Measurements from ENCODE around the gene DMRTB1.

DMRTB1 gene

GRCh38 chr1:53438427-53439336 is 20.5 kb upstream of the DMRTB1 start:
- no peak for FAIRE-seq

GRCh38 chr1:53439337-53440207 is 19.6 kb upstream of the DMRTB1 start:
- no peak for FAIRE-seq

- no peak for FAIRE-seq
These were observed 18.6 kb upstream of the DMRTB1 start for GRCh38 chr1:53440633-53441032.

- FAIRE-seq, result no peak
These were observed 16.9 kb upstream of the DMRTB1 start for GRCh38 chr1:53442299-53442698.

- no peak for FAIRE-seq
These were observed 13.1 kb upstream of the DMRTB1 start for GRCh38 chr1:53446051-53446450.

GRCh38 chr1:53447413-53447812 is 11.8 kb upstream of the DMRTB1 start:
- no peak for FAIRE-seq

GRCh38 chr1:53448241-53448841 is 10.9 kb upstream of the DMRTB1 start:
- FAIRE-seq, result no peak

GRCh38 chr1:53449021-53449420 is 10.2 kb upstream of the DMRTB1 start:
- FAIRE-seq, result no peak

GRCh38 chr1:53449693-53450092 is 9.5 kb upstream of the DMRTB1 start:
- no peak for FAIRE-seq

GRCh38 chr1:53450225-53450624 is 9.0 kb upstream of the DMRTB1 start:
- FAIRE-seq, result no peak

GRCh38 chr1:53454019-53454418 is 5.2 kb upstream of the DMRTB1 start:
- no peak for FAIRE-seq

- no peak for FAIRE-seq
These were observed 3.7 kb upstream of the DMRTB1 start for GRCh38 chr1:53455364-53455991.

- FAIRE-seq, result no peak
These were observed 565 bp upstream of the DMRTB1 start for GRCh38 chr1:53458634-53459033.

- no peak for FAIRE-seq
These were observed 1.0 kb downstream of the DMRTB1 start for GRCh38 chr1:53460211-53460634.

- no peak for FAIRE-seq
These were observed 1.6 kb downstream of the DMRTB1 start for GRCh38 chr1:53460666-53461322.

- FAIRE-seq, result no peak
These were observed 2.3 kb downstream of the DMRTB1 start for GRCh38 chr1:53461323-53462044.

- FAIRE-seq, result no peak
These were observed 3.0 kb downstream of the DMRTB1 start for GRCh38 chr1:53462193-53462592.

- no peak for FAIRE-seq
These were observed 3.7 kb downstream of the DMRTB1 start for GRCh38 chr1:53462769-53463501.

- FAIRE-seq, result no peak
These were observed 5.0 kb downstream of the DMRTB1 start for GRCh38 chr1:53463961-53464899.

All from A204.1 (cell line).